Ascending aorta (tissue), 2 donors: ENCODE data around the gene OGDH. TPM values are rescaled to one million over a fixed set of nuclear protein-coding genes. Genes with fewer than 3 reads are reported as not detected.

Source experiments
- DNase-seq, 2 donors: peaks; one replicate each; pipeline ENCODE4 v3.0.0-alpha.2; 2019; ENCODE audit warnings: low spot score in 2 of 2
- H3K27ac ChIP-seq, 2 donors: fragments of 200-600 bp; sonication (generic); one replicate each; pipeline ENCODE4 v1.5.1; 2016 to 2017; ENCODE audit warnings: mild to moderate bottlenecking in 1 of 2
- H3K27me3 ChIP-seq: fragments of 200-600 bp; sonication (generic); one replicate; pipeline ENCODE4 v1.5.1; 2017
- H3K36me3 ChIP-seq, 2 donors: fragments of 200-600 bp; sonication (generic); one replicate each; pipeline ENCODE4 v1.5.1; 2016
- H3K4me1 ChIP-seq, 2 donors: fragments of 200-600 bp; sonication (generic); one replicate each; pipeline ENCODE4 v1.5.1; 2016 to 2017; ENCODE audit warnings: mild to moderate bottlenecking in 1 of 2
- H3K4me3 ChIP-seq, 2 donors: fragments of 200-600 bp; sonication (generic); one replicate each; pipeline ENCODE4 v1.5.1; 2016 to 2017; ENCODE audit warnings: mild to moderate bottlenecking in 1 of 2
- H3K9me3 ChIP-seq, 2 donors: fragments of 200-600 bp; sonication (generic); one replicate each; pipeline ENCODE4 v1.5.1; 2016
- intact Hi-C: fragments of 100-400 bp; cut with DNase I; formaldehyde crosslinking; loops from one replicate; pipeline ENCODE4 v1.15.1; 2023
- total RNA-seq: library from RNA; depleted of rRNA; stranded (reverse); fragments of >200 nt; gene quantifications from one replicate; pipeline ENCODE4 v1.1.0, GENCODE V29; 2016
- TF ChIP-seq, protein P1 (sequence below), 3 experiments: fragments of 200-600 bp in 2 of 3; fragments of 450-650 bp in 1 of 3; sonication (generic) in 2 of 3; IDR thresholded peaks; one replicate each; pipeline ENCODE4 v1.5.1; 2016 to 2019; ENCODE audit warnings: antibody characterized with exemption in 3 of 3, mild to moderate bottlenecking in 1 of 3, moderate library complexity in 1 of 3

Gene OGDH
- total RNA-seq, 1 donor from 2014 or later: 117 TPM

DNA sequence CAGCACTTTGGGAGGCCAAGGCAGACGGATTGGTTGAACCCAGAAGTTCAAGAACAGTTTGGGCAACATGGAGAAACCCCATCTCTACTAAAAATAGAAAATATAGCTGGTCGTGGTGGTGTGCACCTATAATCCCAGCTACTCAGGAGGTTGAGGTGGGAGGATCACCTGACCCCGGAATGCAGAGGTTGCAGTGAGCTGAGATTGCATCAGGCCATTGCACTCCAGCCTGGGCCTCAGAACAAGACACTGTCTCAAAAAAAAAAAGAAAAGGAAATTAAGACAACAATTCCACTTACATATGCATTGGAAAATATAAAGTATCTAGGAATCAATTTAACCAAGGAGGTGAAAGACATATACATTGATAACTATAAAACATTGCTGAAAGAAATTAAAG is 7.2 kb upstream of the OGDH start:
- Histone ChIP-seq H3K4me1 (no peaks in the 10 kb centered on the region), H3K4me3 (no peak overlapping the region), H3K27ac (no peak overlapping the region), H3K27me3 (no peaks in the 10 kb centered on the region), H3K9me3 (no peaks in the 10 kb centered on the region), H3K36me3 (no peaks in the 10 kb centered on the region)
- DNase-seq: no peak
- intact Hi-C loops: no loop called here
- TF ChIP-seq, protein P1, sequence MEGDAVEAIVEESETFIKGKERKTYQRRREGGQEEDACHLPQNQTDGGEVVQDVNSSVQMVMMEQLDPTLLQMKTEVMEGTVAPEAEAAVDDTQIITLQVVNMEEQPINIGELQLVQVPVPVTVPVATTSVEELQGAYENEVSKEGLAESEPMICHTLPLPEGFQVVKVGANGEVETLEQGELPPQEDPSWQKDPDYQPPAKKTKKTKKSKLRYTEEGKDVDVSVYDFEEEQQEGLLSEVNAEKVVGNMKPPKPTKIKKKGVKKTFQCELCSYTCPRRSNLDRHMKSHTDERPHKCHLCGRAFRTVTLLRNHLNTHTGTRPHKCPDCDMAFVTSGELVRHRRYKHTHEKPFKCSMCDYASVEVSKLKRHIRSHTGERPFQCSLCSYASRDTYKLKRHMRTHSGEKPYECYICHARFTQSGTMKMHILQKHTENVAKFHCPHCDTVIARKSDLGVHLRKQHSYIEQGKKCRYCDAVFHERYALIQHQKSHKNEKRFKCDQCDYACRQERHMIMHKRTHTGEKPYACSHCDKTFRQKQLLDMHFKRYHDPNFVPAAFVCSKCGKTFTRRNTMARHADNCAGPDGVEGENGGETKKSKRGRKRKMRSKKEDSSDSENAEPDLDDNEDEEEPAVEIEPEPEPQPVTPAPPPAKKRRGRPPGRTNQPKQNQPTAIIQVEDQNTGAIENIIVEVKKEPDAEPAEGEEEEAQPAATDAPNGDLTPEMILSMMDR (IDR thresholded peaks at IDR 0.05): no peak

DNA sequence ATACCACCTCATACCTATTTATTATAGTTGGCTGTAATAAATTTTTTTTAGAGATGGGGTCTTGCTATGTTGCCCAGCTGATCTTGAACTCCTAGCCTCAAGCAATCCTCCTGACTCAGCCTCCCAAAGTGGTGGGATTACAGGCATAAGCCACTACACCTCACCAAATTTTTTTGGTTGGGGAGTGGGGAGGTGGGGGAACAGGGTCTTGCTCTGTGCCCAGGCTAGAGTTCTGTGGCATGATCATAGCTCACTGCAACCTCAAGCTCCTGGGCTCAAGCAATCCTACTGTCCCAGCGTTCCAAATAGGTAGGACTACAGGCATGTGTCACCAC is 3.9 kb upstream of the OGDH start:
- Histone ChIP-seq H3K4me3 (no peak overlapping the region), H3K9me3 (no peaks in the 10 kb centered on the region), H3K27ac (no peak overlapping the region), H3K36me3 (no peaks in the 10 kb centered on the region), H3K27me3 (no peaks in the 10 kb centered on the region), H3K4me1 (peaks cover 0 to 3% of the 10 kb centered on the region in 2 donors)
- TF ChIP-seq, protein P1 (IDR thresholded peaks at IDR 0.05): no peak
- intact Hi-C loops: loop anchor here (10.0 kb wide), 1 partner anchor 678 kb away; the partner anchor contains the start of gene UBE2D4
- DNase-seq: no peak

DNA sequence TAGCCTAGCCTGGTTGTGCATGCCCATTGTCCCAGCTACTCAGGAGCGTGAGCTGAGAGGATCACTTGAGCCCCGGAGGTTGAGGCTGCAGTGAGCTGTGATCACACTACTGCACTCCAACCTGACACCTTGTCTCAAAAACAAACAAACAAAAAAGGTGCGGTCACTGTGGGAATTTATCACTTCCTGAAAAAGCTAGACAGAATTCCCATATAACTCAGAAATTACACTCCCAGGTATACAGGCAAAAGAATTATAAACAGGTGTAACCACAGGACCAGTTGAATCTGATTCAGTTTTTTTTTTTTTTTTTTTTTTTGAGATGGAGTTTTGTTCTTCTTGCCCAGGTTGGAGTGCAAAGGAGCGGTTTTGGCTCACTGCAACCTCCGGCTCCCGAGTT is 3.2 kb upstream of the OGDH start:
- H3K4me3 ChIP-seq: no peak overlapping the region
- no peak overlapping the region for H3K27ac ChIP-seq
- peaks cover 0 to 7% of the 10 kb centered on the region in 2 donors for H3K4me1 ChIP-seq
- intact Hi-C loops: loop anchor here (10.0 kb wide), 1 partner anchor 678 kb away; the partner anchor contains the start of gene UBE2D4
- TF ChIP-seq, protein P1 (IDR thresholded peaks at IDR 0.05): no peak
- DNase-seq: no peak
- no peaks in the 10 kb centered on the region for H3K36me3 ChIP-seq
- no peaks in the 10 kb centered on the region for H3K27me3 ChIP-seq
- no peaks in the 10 kb centered on the region for H3K9me3 ChIP-seq

DNA sequence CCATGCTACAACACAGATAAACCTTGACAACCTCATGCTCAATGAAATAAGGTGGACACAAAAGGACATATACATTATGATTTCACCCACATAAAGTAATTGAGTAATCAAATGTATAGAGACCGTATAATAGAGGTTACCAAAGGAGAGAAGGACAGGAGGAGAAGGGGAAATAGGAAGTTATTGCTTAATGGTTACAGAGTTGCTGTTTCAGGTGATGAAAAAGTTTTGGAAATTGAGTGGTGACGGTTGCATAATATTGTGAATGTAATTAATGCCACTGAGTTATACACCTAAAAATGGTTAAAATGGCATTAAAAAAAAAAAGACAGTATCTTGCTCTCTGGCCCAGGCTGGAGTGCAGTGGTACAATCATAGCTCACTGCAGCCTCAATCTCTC is 1.5 kb upstream of the OGDH start:
- H3K27me3 ChIP-seq: no peaks in the 10 kb centered on the region
- TF ChIP-seq, protein P1 (IDR thresholded peaks at IDR 0.05): no peak
- intact Hi-C loops: loop anchor here (10.0 kb wide), 1 partner anchor 680 kb away; the partner anchor contains the start of gene UBE2D4
- DNase-seq: no peak
- H3K27ac ChIP-seq: no peak overlapping the region
- H3K9me3 ChIP-seq: no peaks in the 10 kb centered on the region
- no peak overlapping the region for H3K4me3 ChIP-seq
- peaks cover 0 to 7% of the 10 kb centered on the region in 2 donors for H3K4me1 ChIP-seq
- no peaks in the 10 kb centered on the region for H3K36me3 ChIP-seq

DNA sequence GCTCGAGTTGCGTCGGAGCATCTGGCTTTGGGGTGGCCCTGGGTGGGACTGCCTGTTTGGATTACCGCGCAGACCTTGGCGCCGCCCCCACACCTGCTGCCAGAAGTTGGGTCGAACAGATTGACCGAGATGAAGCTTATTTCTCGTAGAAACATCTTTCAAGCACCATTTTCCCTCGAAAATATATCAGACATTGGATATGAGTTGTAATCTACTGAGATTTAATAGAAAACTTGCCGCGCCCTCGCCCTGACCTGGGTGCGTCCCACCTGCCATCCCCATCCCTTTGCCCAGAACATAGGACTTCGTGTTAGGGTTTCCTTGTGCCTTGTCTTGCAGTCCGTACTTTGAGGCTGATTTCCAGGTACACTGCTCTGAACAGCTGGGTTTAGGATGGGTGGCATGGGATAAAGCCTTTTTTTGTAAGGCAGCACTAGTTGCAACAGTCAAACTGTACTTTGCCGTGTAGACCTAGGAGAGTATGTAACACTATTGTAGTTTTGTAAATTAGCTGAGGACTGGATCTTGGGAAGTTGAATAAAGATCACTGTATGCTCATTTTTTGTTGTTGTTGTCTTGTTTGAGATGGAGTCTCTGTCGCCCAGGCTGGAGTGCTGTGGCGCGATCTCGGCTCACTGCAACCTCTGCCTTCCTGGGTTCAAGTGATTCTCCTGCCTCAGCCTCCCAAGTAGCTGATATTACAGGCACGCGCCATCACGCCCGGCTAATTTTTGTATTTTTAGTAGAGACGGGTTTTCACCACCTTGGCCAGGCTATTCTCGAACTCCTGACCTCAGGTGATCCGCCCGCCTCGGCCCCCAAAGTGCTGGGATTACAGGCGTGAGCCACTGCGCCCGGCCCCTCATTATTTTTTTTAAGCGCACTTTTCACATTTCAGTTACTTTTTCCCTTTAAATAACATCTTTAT is 978 bp downstream of the OGDH start:
- DNase-seq: peak in 1 of 2 donors; percentile 62
- TF ChIP-seq, protein P1 (IDR thresholded peaks at IDR 0.05): no peak
- H3K27me3 ChIP-seq: no peaks in the 10 kb centered on the region
- peak overlapping the region; percentile 70 to 85 for H3K4me3 ChIP-seq
- H3K4me1 ChIP-seq: peaks cover 0 to 7% of the 10 kb centered on the region in 2 donors
- H3K9me3 ChIP-seq: no peaks in the 10 kb centered on the region
- no peaks in the 10 kb centered on the region for H3K36me3 ChIP-seq
- intact Hi-C loops: loop anchor here (10.0 kb wide), 1 partner anchor 683 kb away; the partner anchor contains the start of gene UBE2D4
- peak overlapping the region; percentile 95 to 99 for H3K27ac ChIP-seq
